ENCODE data around the gene ZG16B. TPM values are rescaled to one million over a fixed set of nuclear protein-coding genes. Genes with fewer than 3 reads are reported as not detected.

Gene ZG16B, protein sequence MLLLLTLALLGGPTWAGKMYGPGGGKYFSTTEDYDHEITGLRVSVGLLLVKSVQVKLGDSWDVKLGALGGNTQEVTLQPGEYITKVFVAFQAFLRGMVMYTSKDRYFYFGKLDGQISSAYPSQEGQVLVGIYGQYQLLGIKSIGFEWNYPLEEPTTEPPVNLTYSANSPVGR
- not detected for total RNA-seq
- long read RNA-seq, partial matches to known transcripts = 0 of 1 reads
- long read RNA-seq, other reads (novel, unspliced or antisense) = 0 of 1 reads

DNA sequence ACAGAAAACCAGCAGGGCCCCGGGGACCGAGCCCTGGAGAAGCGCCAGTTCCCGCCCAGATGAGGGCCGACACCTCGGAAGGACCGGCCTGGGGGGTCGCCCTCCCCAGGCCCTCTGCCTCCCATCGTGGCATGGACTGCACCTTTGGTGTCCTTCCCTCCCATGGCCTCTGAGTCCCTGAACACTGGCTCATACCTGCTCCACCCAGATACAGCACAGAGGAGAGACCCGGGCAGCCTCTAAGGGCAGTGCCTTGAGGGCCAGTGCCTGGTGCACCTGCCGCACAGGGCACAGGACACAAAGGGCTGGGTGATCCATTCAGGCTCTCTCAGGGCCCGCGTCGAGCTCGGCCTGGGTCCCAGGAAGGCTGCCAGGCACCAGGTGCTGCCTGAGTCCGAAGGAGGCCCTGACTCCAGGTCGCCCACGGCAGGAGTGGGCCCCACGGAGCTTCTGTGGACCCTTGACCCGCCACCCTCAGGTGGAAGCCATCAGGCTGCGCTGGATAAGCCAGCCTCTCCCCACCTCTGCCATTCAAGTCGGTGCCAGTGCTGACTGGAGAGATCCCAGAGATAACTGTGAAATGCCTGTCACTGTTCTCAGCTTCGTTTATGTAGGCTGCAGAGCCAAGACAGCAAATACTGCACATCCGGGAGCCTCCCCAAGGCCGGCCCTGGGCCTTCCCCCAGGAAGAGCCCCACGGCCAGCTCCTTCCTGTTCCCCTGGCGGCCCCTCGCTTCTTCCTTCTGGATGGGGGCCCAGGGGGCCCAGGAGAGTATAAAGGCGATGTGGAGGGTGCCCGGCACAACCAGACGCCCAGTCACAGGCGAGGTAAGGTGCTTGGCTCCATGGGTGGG is at the start of gene ZG16B:
Gene ZG16B, plus strand, starts transcription at position 803 of the 854 bp plus-strand sequence. CDS start 139 bp downstream, outside the sequence.
- no peak for DNase-seq (ENCODE audit: low spot score)

DNA sequence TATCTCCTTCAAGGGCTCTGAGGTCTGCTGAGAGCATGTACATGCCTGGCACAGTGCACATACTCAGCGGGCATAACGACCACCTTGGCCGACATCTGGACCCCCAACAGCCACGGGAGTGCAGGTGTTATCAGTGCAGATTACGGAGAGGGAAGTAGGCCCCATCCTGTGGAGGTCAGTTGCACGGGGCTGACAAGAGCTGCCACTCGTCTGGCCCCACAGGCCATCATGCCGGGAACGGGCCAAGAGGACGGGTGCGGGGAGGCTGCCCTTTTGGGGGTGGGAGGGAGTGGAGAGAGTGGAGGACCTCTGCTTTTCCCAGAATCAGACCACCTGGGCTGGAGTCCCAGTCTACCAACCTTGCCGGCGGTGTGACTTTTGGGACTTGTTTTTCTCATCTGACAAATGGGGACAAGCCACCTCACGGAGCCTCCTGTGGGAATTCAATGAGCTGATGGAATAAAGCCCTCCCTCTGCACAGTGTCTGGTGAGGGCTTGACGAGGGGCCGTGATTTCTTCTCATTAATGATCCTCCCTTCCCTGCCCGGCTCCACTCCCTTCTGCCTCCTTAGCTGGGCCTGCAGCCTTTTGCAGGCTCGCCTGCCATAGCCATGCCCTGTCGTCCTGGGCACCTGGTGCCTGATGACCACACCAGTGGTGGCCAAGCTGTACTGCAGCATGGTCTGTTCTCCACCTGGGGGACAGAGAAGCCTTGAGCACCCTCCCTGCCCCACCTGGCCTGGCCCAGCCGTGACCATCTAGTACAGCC is 47.3 kb upstream of the ZG16B start:
- DNase-seq (ENCODE audit: low spot score) = peak; percentile 77

DNA sequence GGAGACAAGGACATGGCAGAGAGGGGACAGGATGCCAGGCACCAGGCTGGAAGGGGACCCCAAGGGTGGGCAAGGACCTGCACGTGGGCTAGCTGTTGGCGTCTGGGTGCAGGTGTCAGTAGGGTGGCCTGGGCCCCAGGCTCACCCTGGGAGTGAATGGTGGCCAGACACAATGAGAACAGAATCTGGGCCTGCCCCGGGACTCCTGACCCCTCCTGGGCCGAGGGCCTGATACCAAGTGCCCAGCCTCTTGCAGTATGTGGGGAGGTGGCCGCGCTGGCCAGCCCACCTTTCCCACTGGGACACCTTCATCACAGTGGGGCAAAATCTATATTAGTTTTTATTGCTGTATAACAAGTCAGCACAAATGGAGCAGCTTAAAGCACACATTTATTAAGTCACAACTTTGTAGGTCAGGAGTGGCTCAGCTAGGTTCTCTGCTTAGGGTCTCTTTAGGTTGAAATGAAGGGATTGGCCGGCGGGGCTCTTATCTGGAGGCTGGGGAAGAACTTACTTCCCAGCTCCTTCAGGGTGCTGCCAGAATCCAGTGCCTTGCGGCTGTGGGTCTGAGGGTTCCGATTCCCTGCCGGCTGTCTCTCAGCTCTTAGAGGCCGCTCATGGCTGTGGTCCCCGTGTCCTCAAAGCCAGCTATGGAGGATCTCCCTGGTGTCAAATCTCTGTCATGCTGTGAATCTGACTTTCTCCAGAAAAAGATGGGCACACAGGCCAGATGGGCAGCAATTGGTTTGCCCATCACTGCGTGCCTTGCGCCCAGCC is 46.3 kb upstream of the ZG16B start:
- DNase-seq (ENCODE audit: low spot score) = peak; percentile 71

DNA sequence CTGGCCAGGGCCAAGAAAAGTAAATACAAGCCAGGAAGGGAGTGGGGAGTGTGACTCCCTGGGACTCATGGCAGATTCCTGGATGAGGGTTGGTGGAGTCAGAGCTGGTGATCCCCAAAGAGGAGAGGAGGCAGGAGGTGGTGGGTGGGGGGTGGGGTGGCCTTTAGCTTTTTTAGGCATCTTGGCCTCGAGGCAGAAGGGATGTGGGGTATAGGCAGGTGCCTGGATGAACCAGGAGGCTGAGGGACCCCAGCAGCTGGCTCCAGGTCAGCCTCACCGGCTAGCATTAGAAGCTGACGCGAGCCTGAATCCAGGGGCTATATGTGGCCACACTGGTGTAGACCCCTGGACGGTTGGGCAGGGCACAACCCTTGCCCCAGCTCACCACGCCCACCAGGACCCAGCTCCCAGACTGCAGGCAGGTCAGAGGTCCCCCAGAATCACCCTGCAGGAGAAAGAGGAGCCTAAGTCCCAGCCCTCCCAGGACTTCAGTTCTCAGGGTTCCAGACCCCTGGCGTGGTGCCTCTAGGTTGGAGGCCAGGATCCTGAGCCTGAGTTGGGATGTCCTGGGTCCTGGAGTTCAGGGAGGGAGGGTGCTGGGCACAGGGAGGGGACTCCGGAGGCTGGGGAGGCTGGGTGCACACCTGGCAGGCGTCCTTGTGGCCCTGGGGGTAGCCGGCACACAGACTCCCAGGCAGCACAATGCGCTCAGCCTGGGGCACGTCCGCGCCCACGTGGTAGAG is 45.6 kb upstream of the ZG16B start:
- DNase-seq (ENCODE audit: low spot score) = peak; percentile 60

DNA sequence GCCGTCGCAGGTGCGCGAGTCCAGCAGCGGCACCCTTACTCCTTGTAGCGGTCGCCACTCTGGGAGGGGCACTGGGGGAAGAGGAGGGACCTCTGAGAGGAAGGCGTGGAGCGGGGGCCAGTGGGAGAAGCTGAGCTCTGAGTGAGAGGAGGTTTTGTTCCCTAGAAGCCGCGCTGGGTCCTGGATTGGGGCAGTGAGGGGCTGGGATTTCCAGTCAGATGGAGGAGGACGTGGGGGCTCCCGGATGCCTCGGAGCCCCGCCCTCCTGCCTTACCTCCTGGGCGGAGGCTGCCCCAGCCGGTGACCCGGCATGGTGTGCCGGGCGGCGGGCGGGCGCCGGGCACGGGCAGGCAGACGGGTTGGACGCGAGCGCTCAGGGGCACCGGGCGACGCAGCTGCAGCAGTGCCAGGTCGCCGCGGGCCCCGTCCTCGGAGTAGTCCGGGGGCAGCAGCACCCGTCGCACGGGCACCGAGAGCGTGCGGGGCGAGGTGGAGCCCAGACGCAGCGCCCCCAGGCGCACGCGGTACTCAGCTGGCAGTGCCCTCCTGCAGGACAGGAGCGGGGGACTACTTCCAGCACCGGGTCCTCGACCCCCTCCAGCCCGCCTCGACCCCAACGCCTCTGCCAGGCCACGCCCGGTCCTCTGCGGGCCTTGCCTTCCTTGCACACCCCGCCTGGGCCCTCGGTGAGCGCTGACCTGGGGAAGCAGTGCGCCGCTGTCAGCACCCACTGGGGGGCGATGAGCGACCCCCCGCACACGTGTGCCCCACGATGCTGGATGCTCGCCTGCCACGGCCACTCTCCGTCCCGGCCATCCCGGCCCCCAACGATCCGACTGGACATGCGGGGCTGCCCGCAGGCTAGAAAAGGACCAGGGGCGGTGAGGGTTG is 44.8 kb upstream of the ZG16B start:
- DNase-seq (ENCODE audit: low spot score) = peak; percentile 86

DNA sequence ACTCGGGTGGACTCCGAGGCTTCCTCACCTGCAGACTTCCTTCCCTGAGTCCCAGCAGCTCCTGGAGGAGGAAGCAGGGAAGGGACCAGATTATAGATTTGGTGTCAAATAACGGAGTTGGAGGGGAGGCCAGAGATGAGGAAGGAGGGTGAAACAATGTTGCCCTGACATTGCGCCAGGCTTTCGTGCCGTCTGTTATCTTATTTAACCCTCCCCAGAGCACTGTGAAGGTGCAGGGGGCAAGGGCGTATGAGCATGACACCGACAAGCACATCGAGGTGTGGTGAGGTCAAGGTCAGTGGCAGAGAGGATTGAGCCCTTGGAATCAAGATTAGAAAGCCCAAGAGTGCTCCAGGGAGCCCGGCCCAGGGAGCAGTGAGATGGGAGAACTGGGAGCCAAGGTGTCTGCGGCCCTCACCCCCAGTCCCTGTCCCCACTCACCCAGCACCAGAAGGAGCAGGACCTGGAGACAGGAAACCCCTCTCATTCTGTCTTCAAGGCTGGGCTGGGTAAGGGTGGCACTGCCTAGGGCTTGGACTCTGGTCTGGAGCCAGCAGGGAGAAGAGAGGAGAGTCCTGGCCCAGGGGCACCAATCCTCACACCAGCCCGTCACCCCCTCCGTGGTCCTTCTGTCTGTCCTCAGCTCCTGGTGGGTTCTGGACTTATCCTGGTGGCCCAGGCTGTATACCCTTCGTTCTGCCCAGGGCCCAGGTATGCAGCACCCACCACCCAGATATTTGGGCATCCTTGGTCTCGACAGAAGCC is 43.9 kb upstream of the ZG16B start:
- no peak for DNase-seq (ENCODE audit: low spot score)

DNA sequence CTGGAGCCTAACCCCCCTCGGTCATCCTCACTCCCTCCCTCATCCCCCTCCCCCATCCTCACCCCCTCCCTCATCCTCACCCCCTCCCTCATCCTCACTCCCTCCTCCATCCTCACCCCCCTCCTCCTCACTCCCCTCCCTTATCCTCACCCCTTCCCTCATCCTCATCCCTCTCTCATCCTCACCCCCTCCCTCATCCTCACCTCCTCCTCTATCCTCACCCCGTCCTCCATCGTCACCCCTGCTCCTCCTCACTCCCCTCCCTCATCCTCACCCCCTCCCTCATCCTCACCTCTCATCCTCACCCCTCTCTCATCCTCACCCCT is 43.3 kb upstream of the ZG16B start:
- DNase-seq (ENCODE audit: low spot score) = no peak

DNA sequence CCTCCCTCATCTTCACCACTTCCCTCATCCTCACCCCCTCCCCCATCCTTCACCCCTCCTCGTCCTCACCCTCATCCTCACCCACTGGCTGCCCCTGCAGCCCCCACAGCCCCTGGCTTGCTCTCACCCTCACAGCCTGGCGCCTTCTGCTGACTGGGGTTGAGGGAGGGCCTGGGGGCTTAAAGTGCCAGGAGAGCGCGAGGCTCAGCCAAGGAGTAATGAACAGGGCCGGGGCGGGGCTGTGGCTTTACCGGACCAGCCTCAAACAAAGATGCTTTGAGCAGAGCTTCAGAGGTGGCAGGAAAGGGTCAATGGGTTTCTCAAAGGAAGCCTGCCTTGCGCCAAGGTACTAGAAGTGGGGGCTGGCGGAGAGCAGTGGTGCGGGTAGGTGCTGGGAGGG is 42.7 kb upstream of the ZG16B start, which contains the start of gene PRSS33:
Gene PRSS33, minus strand, starts transcription at position 155 of the 400 bp plus-strand sequence. CDS start 1,013 bp downstream, outside the sequence.
- DNase-seq (ENCODE audit: low spot score) = no peak

DNA sequence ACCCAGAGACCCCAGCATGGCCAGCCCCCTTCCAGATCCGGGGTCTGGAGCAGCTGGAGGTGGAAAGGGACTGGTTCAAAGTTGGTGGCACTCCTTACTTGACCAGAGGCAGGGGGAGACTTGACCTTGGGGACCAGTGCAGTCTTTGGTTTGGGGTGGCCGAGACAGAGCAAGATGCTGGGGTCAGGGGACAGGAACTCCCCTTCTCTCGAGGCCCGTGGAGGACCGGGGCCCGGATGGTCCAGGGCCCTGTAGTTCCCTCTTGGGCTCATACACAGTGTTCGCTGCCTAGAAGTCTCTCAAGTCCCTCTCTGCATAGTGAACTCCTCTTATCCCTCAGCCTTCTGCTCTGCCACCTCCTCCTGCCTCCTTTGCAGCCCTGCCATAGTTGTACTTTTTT is 42.1 kb upstream of the ZG16B start:
- no peak for DNase-seq (ENCODE audit: low spot score)

DNA sequence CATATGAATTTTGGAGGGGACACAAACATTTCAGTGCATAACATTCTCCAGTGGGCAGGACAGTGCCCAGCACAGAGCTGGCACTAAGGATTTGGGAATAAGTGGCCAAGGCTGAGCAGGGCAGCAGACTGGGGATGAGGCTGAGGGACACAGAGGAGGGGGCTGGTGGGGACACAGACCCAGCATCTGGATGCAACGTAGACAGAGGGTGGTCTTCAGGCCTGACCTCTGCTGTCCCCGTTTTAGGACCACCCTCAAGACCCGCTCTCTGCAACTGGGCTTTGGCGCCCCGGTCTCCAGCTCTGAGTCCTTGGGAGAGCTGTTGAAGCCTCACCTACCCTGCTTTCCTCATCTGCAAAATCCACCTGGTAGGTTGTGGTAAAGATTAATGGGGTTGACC is 39.5 kb upstream of the ZG16B start:
- DNase-seq (ENCODE audit: low spot score) = no peak

DNA sequence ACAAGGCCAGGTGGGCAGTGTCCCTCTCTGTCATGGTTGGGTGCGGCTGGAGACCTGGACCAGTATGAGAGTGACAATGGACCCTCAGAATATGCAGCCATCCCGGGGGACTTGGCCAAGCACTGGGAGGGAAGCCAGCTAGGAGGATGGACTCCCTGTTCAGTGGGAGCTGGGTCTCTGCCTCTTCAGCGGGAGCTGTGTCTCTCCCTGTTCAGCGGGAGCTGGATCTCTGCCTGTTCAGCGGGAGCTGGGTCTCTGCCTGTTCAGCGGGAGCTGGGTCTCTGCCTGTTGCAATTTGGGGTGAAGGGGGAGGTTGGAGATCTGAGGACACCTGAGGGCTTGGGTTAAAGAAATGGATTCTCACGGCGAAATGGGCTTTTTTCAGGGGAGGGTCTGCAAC is 38.9 kb upstream of the ZG16B start:
- no peak for DNase-seq (ENCODE audit: low spot score)

DNA sequence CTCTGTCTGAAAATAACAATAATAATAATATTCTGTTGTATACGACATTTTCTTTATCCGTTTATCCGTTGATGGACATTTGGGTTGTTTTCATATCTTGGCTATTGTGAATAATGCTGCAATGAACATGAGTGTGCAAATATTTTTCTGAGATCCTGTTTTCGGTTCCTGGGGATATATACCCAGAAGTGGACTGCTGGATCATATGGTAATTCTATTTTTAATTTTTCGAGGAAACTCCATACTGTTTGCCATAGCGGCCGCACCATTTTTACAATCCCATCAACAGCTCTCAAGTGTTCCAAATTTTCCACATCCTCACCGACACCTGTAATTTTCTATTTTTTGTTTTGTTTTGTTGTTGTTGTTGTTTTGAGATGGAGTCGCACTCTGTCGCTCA is 37.2 kb upstream of the ZG16B start:
- no peak for DNase-seq (ENCODE audit: low spot score)

DNA sequence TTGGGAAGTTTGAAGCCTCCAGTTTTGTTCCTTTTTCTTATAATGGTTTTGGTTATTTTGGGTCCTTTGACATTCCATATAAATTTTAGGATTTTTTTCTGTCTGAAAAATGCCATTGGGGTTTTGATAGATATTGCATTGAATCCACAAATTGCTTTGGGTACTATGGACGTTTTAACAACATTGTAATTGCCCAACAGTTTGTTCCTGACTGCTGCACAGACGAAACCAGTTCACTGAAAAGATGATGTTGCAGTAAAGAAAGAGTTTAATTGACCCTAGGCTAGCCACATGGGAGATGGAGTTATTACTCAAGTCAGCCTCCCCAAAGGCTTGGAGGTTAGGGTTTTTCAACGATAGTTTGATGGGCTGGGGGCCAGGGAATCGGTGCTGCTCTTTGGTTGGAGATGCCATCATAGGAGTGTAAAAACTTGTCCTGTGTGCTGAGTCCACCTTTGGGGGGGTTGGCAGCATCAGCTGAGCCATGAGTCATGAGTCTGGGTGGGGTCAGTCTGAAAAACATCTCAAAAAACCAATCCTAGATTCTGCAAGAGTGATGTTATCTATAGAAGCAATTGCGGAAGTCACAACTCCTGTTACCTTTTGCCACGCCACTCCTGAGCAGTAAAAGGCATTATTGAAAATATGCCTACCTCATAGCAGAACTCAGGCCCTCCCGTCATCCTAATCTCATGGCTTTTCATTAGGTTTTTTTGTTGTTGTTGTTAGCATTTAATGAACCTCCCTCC is 34.5 kb upstream of the ZG16B start:
- no peak for DNase-seq (ENCODE audit: low spot score)

DNA sequence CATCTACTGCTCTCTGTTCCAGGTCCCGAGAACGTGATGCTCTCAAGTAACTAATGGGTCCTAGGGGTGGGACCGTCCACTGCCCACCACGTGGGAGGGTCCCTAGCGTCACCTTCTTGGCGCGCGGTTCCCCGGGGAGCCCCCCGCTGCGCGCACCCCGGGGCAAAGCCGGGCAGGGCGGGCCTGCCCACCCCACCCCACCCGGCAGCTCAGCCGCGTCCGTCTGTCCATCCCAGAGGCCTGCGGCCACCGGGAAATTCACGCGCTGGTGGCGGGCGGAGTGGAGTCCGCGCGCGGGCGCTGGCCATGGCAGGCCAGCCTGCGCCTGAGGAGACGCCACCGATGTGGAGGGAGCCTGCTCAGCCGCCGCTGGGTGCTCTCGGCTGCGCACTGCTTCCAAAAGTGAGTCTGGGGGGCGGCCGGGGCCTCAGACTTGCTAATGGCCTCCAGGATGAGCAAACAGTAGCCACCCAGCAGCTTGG is 31.3 kb upstream of the ZG16B start:
- DNase-seq (ENCODE audit: low spot score) = no peak

DNA sequence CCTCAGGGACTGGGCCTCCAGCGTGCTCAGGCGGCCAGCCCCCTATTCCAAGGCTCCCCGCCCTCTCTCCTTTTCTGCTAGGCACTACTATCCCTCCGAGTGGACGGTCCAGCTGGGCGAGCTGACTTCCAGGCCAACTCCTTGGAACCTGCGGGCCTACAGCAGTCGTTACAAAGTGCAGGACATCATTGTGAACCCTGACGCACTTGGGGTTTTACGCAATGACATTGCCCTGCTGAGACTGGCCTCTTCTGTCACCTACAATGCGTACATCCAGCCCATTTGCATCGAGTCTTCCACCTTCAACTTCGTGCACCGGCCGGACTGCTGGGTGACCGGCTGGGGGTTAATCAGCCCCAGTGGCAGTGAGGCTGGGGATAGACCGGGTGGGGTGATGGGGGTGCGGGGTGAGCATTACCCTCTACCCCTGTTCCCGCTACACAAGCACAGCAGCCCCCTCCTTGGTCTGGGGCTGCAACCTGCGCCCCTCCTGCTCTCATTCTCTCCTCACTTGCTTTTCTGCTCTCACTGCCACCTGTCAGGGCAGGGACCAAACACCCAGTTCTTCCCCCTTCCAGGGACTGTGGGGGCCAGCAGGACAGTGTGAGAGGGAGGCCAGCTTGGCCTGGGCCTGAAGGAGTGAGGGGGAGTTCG is 30.8 kb upstream of the ZG16B start:
- DNase-seq (ENCODE audit: low spot score) = no peak

DNA sequence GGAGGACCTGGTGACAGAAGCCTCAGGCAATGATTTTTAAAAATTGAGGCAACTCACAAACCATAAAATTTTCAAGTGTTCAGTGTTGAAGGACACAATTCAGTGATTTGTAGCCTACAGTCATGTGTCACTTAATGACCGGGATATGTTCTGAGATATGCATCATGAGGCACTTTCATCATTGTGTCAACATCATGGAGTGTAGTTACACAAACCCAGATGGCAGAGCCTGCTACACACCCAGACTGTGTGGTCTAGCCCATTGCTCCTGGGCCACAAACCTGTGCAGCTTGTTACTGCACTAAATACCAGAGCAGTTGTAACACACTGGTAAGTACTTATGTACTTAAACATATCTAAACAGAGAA is 30.3 kb upstream of the ZG16B start:
- no peak for DNase-seq (ENCODE audit: low spot score)

DNA sequence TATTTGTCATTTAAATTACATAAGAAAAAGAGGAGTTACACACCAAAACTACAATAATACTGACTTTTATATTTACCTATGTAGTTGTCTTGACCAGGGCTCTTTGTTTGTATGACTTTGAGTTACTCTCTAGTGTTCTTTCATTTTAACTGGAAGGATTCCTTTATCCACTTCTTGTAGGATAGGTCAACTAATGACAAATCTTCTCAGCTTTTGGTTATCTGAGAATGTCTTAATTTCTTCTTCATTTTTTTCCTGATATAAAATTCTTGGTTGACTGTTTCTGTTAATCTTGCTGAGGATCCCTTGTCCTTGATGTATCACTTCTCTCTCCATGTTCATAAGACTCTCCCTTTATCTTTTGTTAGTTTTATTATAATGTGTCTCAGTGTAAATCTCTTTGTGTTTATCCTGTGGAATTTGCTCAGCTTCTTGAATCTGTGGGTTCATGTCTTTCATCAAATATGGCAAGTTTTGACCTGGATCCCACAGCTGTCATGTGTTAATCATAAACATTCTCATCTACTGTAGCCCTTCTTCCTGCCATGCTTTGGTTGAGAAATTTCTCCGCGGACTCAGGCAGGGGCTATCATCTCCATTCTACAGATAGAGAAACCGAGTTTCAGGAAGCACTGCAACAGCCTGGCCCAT is 26.4 kb upstream of the ZG16B start:
- no peak for DNase-seq (ENCODE audit: low spot score)

Data from mesenteric fat pad (tissue), 1 donor.